PFSK-1 (cell line): ENCODE results near the gene ALDH3A1.

ENCODE experiments used
- FOXP2 ChIP-seq: optimal IDR thresholded peaks from 2 replicates; pipeline ENCODE3; 2011; ENCODE audit warnings: borderline replicate concordance, control low read depth, inconsistent platforms; ENCODE audit not compliant: insufficient read depth; ENCODE audit errors: extremely low read length, extremely low read depth
- POLR2AphosphoS5 ChIP-seq: IDR thresholded peaks from 2 replicates; pipeline ENCODE4 v1.6.1; 2012; ENCODE audit warnings: low read depth, mild to moderate bottlenecking, control low read depth, low read length, moderate library complexity
- SIN3A ChIP-seq: IDR thresholded peaks from 2 replicates; pipeline ENCODE4 v1.6.1; 2012; ENCODE audit warnings: mild to moderate bottlenecking, low read length, moderate library complexity, borderline replicate concordance; ENCODE audit not compliant: insufficient read depth
- TAF1 ChIP-seq: IDR thresholded peaks from 2 replicates; pipeline ENCODE4 v1.6.1; 2012; ENCODE audit warnings: low read length, control low read depth, borderline replicate concordance; ENCODE audit not compliant: insufficient read depth
- TF ChIP-seq, protein P1 (sequence below), 2 experiments: IDR thresholded peaks; 2 replicates each; pipeline versions ENCODE4 v1.6.1 to v1.8.0; 2011 to 2012; ENCODE audit warnings: low read depth in 2 of 2, low read length in 2 of 2, control low read depth in 1 of 2, inconsistent platforms in 1 of 2, mild to moderate bottlenecking in 1 of 2, moderate library complexity in 1 of 2; ENCODE audit not compliant: insufficient read depth in 1 of 2

The ALDH3A1 gene

DNA sequence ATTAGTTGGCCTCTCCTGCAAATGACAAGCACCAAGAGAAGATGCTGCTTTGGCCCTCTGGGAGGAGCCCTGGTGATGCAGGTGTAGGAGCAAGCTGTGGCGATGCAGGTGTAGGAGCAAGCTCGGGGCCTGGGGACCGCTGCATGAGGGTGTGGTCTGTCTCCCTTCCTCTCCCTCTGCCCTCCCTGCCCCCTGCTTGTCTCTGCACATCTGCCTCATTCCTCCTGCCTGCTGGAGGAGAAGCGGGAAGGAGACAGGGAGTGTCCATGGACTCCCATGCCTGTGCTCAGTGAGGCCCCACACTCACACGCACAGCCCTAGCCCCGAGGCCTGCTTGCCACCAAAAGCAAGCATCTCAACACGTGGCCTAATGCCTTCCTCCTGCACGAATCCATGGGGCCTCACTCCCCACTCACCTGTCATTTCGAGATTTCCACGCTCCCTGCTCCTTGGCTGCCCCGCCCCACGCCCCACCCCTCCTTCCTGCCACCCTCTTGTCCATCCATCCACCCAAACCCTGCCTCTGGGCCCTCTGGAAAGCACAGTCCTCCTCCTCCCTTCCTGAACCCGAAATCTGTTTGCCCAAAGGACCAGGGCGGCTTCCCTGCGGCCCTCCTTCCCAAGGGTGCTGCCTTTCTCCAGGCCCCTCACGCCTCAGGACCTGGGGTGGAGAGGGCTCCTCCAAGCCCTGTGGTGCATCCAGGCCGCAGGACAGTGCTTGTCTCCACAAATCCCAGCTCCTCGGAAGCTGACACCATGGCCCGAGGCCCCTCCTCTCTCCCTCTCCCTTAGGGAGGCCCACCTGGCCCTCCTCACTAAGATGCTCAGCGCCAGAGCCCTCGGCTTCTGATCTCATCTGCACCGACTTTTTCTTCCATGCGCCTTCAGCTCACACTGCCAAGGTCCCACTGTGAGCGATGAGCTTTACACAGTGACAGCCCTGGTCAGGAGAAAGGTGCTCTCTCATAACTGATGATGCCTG is 11.8 kb upstream of the ALDH3A1 start:
- TF ChIP-seq TAF1 = no peak

GRCh38 chr17:19757536-19758180 is 9.6 kb upstream of the ALDH3A1 start:
- TF ChIP-seq, protein P1, sequence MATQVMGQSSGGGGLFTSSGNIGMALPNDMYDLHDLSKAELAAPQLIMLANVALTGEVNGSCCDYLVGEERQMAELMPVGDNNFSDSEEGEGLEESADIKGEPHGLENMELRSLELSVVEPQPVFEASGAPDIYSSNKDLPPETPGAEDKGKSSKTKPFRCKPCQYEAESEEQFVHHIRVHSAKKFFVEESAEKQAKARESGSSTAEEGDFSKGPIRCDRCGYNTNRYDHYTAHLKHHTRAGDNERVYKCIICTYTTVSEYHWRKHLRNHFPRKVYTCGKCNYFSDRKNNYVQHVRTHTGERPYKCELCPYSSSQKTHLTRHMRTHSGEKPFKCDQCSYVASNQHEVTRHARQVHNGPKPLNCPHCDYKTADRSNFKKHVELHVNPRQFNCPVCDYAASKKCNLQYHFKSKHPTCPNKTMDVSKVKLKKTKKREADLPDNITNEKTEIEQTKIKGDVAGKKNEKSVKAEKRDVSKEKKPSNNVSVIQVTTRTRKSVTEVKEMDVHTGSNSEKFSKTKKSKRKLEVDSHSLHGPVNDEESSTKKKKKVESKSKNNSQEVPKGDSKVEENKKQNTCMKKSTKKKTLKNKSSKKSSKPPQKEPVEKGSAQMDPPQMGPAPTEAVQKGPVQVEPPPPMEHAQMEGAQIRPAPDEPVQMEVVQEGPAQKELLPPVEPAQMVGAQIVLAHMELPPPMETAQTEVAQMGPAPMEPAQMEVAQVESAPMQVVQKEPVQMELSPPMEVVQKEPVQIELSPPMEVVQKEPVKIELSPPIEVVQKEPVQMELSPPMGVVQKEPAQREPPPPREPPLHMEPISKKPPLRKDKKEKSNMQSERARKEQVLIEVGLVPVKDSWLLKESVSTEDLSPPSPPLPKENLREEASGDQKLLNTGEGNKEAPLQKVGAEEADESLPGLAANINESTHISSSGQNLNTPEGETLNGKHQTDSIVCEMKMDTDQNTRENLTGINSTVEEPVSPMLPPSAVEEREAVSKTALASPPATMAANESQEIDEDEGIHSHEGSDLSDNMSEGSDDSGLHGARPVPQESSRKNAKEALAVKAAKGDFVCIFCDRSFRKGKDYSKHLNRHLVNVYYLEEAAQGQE (IDR thresholded peaks at IDR 0.05; ENCODE audit: insufficient read depth in 1 of 2, low read depth in 2 of 2, low read length in 2 of 2) = no peak
- TF ChIP-seq SIN3A = no peak
- no peak for TF ChIP-seq FOXP2
- no peak for TF ChIP-seq TAF1
- no peak for TF ChIP-seq POLR2AphosphoS5

DNA sequence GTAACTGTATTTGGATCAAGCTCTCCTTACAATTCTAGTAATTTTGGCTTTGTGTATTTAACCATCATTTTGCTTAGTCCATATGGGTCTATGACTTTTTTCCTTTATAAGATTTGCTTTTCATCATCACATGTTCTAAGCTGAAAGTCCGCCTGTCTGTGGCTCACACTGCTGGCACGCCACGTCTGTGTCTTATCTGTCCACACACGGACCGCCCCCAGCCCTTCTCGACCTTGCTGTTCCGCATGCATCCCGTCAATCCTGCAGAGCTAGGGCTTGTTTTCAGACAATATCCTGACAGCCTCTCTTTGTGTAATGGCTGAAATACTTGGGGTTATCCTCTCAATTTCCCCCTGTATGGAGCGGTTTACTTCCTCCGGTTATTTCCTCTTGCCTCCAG is 8.4 kb upstream of the ALDH3A1 start:
- no peak for TF ChIP-seq TAF1
- TF ChIP-seq POLR2AphosphoS5 = no peak
- TF ChIP-seq, protein P1 (IDR thresholded peaks at IDR 0.05; ENCODE audit: insufficient read depth in 1 of 2, low read depth in 2 of 2, low read length in 2 of 2) = no peak
- no peak for TF ChIP-seq FOXP2
- TF ChIP-seq SIN3A = no peak

- TF ChIP-seq, protein P1 (IDR thresholded peaks at IDR 0.05; ENCODE audit: insufficient read depth in 1 of 2, low read depth in 2 of 2, low read length in 2 of 2) = no peak
- TF ChIP-seq POLR2AphosphoS5 (no peak), TAF1 (no peak), FOXP2 (no peak), SIN3A (no peak)
Measured at GRCh38 chr17:19755821-19756510, 7.9 kb upstream of the ALDH3A1 start.

DNA sequence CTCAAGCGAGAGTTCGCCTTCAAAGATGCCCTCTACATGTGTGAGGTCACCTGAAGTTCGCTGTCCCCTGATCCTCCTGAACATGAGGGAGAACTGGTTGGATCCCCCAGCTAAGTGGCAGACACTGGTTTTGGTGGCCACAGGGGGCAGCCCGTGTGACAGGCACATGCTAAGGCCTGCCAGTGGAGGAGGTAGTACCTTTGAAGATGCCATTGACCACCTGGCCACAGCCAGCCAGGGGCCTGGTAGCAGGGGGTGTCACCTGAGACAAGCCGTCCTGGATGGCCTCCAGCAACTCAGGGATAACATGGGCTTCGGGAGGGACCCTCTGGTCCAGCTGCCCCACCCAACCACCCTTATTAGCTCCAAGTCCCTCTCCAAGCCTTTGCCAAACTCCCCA is 7.3 kb upstream of the ALDH3A1 start:
- TF ChIP-seq POLR2AphosphoS5 (no peak), SIN3A (no peak), TAF1 (no peak)
